SH-SY5Y (cell line): ENCODE results near the gene ZNF45.

Experiments used
- GATA2 ChIP-seq: IDR thresholded peaks from 2 replicates; pipeline ENCODE4 v1.6.1; 2011; ENCODE audit warnings: mild to moderate bottlenecking, low read depth, low read length
- GATA3 ChIP-seq: IDR thresholded peaks from 2 replicates; pipeline ENCODE4 v1.6.1; 2011; ENCODE audit warnings: low read depth, mild to moderate bottlenecking, low read length, moderate library complexity

- TF ChIP-seq GATA2 = no peak
- no peak for TF ChIP-seq GATA3
These were observed 54.6 kb downstream of the ZNF45 start for GRCh38 chr19:43880483-43880882.
